Type B pancreatic cell (in vitro differentiated cells): Measurements from ENCODE around the gene GUCY2C. TPM values are rescaled to one million over a fixed set of nuclear protein-coding genes. Genes with fewer than 3 reads are reported as not detected.

Source experiments
- DNase-seq: peaks from one replicate; pipeline ENCODE4 v3.0.0; 2021; ENCODE audit warnings: mixed read lengths; ENCODE audit not compliant: unreplicated experiment; ENCODE audit errors: extremely low spot score
- H3K27ac Mint-ChIP-seq: 2 replicates; pipeline ENCODE4 v1.8.0; 2021; ENCODE audit warnings: mild to moderate bottlenecking, mixed read lengths
- H3K27me3 Mint-ChIP-seq: 2 replicates; pipeline ENCODE4 v1.8.0; 2021; ENCODE audit warnings: mixed read lengths
- H3K36me3 Mint-ChIP-seq: 2 replicates; pipeline ENCODE4 v1.8.0; 2021; ENCODE audit warnings: mixed read lengths
- H3K4me1 Mint-ChIP-seq: one replicate; pipeline ENCODE4 v1.8.0; 2021; ENCODE audit warnings: mixed read lengths; ENCODE audit not compliant: unreplicated experiment
- H3K4me3 Mint-ChIP-seq: 2 replicates; pipeline ENCODE4 v1.8.0; 2021; ENCODE audit warnings: mild to moderate bottlenecking, mixed read lengths
- H3K9me3 Mint-ChIP-seq: 2 replicates; pipeline ENCODE4 v1.8.0; 2021; ENCODE audit warnings: mixed read lengths
- CTCF ChIP-seq: fragments of 200-600 bp; sonication (generic); conservative IDR thresholded peaks from 2 replicates; pipeline ENCODE4 v1.5.0; 2021; ENCODE audit warnings: antibody characterized with exemption, mild to moderate bottlenecking
- total RNA-seq: library from RNA; stranded (reverse); gene quantifications from 2 replicates; pipeline ENCODE4 v1.2.1, GENCODE V29; 2021; ENCODE audit warnings: low replicate concordance

GUCY2C gene
- total RNA-seq, 1 donor from 2014 or later: 2.1 TPM

GRCh38 chr12:14571779-14572178 is 124.6 kb downstream of the GUCY2C start:
- Mint-ChIP-seq H3K4me3 (no peak overlapping the region), H3K27ac (no peak overlapping the region), H3K36me3 (peaks cover 11% of the 10 kb centered on the region), H3K9me3 (peaks cover 5% of the 10 kb centered on the region), H3K27me3 (peaks cover 12% of the 10 kb centered on the region), H3K4me1 (peaks cover 6% of the 10 kb centered on the region)
- TF ChIP-seq CTCF: no peak
- DNase-seq: no peak

DNA sequence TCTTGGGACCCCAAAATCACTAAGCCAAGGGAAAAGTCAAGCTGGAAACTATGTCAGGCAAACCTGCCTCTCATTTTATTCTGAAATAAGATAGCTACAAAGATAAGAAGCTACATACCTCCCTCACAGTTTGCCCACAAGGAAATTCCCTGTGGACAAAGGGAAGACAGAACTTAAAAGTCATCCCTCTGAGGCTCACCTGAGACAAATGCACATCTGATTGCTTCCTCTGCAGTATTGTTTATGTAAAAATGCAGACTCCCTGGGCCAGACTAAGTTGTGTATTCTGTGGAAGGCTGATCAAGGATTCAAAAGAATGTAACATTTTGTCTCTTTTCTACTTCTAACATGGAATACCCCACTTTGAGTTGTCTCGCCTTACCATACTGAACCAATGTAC is 126.2 kb downstream of the GUCY2C start:
- Mint-ChIP-seq H3K4me3 (peak overlapping the region; percentile 36), H3K36me3 (peaks cover 11% of the 10 kb centered on the region), H3K9me3 (peaks cover 5% of the 10 kb centered on the region), H3K27me3 (peaks cover 12% of the 10 kb centered on the region), H3K27ac (no peak overlapping the region), H3K4me1 (peaks cover 6% of the 10 kb centered on the region)
- DNase-seq: no peak
- TF ChIP-seq CTCF: no peak

GRCh38 chr12:14567351-14568162 is 128.8 kb downstream of the GUCY2C start, which contains the start of gene PLBD1:
Gene PLBD1, minus strand, starts transcription at chr12:14567883. Its CDS starts 187 bp downstream, at chr12:14567696.
- TF ChIP-seq CTCF: no peak
- peak within 1 kb of the TSS; percentile 76 for H3K27ac Mint-ChIP-seq
- H3K9me3 Mint-ChIP-seq: peaks cover 5% of the 10 kb centered on the region
- peaks cover 6% of the 10 kb centered on the region for H3K4me1 Mint-ChIP-seq
- DNase-seq: no peak
- peaks cover 12% of the 10 kb centered on the region for H3K27me3 Mint-ChIP-seq
- peaks cover 16% of the 10 kb centered on the region for H3K36me3 Mint-ChIP-seq
- H3K4me3 Mint-ChIP-seq: peak within 1 kb of the TSS; percentile 82

DNA sequence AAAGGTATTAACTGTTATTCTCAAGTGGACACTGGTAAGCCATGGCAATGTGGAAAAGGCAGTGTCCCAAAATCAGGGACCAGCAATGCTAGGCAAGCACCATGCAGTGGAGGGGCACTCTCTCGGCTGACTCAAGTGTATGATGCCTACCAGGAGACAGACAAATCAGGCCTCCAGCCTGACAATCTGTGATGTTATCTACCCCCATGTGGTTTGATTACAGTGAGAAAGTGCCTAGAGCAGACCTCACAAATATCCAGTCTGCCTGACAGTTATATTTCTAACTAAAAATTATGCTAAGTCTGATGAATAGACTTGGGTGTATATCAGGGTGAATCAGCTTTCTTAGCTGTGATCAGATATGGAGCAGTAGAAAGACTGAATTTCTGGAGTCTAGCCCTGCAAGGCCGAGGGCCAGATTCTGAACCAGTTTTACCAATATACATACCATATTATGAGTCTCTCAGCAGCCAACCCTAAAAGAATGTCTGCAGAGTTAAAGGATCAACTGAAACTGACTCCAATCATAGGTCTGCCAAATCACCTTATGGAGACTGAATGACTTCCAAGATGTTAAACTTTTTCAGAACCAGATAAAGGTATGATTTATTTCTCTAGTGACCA is 132.0 kb downstream of the GUCY2C start:
- Mint-ChIP-seq H3K27me3 (peaks cover 9% of the 10 kb centered on the region), H3K4me3 (peak overlapping the region; percentile 66), H3K9me3 (peaks cover 5% of the 10 kb centered on the region), H3K4me1 (peaks cover 6% of the 10 kb centered on the region), H3K36me3 (peaks cover 13% of the 10 kb centered on the region), H3K27ac (peak overlapping the region; percentile 64)
- DNase-seq: no peak
- no peak for TF ChIP-seq CTCF

DNA sequence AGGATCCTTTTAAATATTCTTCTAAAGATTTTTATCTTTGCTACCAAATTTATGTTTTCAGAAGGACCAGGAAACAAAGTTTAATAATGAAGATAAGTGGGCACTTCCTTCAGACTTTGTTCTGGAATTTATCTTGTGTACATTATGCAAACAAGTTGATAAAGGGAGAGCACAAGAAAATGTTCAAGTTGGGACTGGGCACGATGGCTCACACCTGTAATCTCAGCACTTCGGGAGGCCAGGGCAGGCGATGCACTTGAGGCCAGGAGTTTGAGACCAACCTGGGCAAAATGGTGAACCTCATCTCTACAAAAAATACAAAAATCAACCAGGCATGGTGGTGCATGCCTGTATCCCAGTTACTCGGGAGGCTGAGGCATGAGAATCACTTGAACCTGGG is 133.4 kb downstream of the GUCY2C start:
- DNase-seq: no peak
- Mint-ChIP-seq H3K27ac (no peak overlapping the region), H3K4me1 (peaks cover 3% of the 10 kb centered on the region), H3K4me3 (no peak overlapping the region), H3K9me3 (peaks cover 2% of the 10 kb centered on the region), H3K27me3 (peaks cover 2% of the 10 kb centered on the region), H3K36me3 (peaks cover 6% of the 10 kb centered on the region)
- no peak for TF ChIP-seq CTCF

Other genes with a start within 250 kb of the GUCY2C start
- 21.1 and 30.5 TPM in 2 replicates for gene PLBD1, start 128.7 kb downstream of the GUCY2C start, total RNA-seq
- 86.3 and 134 TPM in 2 replicates for gene WBP11, start 106.9 kb upstream of the GUCY2C start, total RNA-seq
- 1.9 and 2.7 TPM in 2 replicates for gene C12orf60, start 107.1 kb upstream of the GUCY2C start, total RNA-seq
- gene SMCO3, start 117.6 kb upstream of the GUCY2C start, total RNA-seq: not detected in 2 replicates
- gene ART4, start 146.9 kb upstream of the GUCY2C start, total RNA-seq: 0.22 and 0.81 TPM in 2 replicates
- 5.4 and 41.1 TPM in 2 replicates for gene MGP, start 189.3 kb upstream of the GUCY2C start, total RNA-seq
- gene ERP27, start 241.9 kb upstream of the GUCY2C start, total RNA-seq: 12.4 and 42.3 TPM in 2 replicates